Endothelial cell of umbilical vein (primary cell): Measurements from ENCODE around the gene TMEM222. TPM values are rescaled to one million over a fixed set of nuclear protein-coding genes. Genes with fewer than 3 reads are reported as not detected.

ENCODE experiments used
- BruUV-seq: library from RNA; stranded (reverse); fragments of 400-500 nt; replicated peaks from 2 replicates; lab custom pipeline; 2021; lab: Mats Ljungman, UMichigan
- CTCF ChIA-PET: fragments of 300-600, 350-600 bp; sonication (Branson Sonifier 250); formaldehyde crosslinking; loops from one replicate; lab custom pipeline; 2021; ENCODE audit warnings: antibody characterized with exemption, inconsistent platforms; lab: Charles Lee
- POLR2A ChIA-PET: fragments of 300-600, 350-600 bp; sonication (Branson Sonifier 250); formaldehyde crosslinking; loops from one replicate; lab custom pipeline; 2021; ENCODE audit warnings: antibody characterized with exemption, inconsistent platforms; lab: Charles Lee
- DNase-seq: peaks from one replicate; pipeline ENCODE4 v3.0.0-alpha.2; 2011; ENCODE audit warnings: low read depth, low spot score
- FAIRE-seq: peaks from 2 replicates; lab custom pipeline; 2011; peaks lifted over from hg19 to GRCh38; lab: Jason Lieb, UNC
- H2AFZ ChIP-seq: 2 replicates; pipeline ENCODE4 v1.6.0; 2012; ENCODE audit warnings: low read depth, low read length, control low read depth, inconsistent platforms
- H3K27ac ChIP-seq: 2 replicates; pipeline ENCODE4 v1.5.1; 2011; ENCODE audit warnings: low read depth, mild to moderate bottlenecking, control low read depth, low read length, moderate library complexity; ENCODE audit not compliant: insufficient read depth
- H3K27me3 ChIP-seq, 2 experiments: 2 replicates each; pipeline versions ENCODE4 v1.6.0 to v1.6.1; 2011; ENCODE audit warnings: low read length in 2 of 2, mixed read lengths in 1 of 2; ENCODE audit not compliant: control insufficient read depth in 2 of 2, insufficient read depth in 2 of 2
- H3K36me3 ChIP-seq, 2 experiments: 2 replicates in 1 of 2; 3 replicates in 1 of 2; pipeline ENCODE4 v1.5.1; 2011; ENCODE audit warnings: low read length in 2 of 2, mild to moderate bottlenecking in 1 of 2, moderate library complexity in 1 of 2; ENCODE audit not compliant: control insufficient read depth in 2 of 2, insufficient read depth in 2 of 2; ENCODE audit errors: extremely low read depth in 1 of 2
- H3K4me1 ChIP-seq: 3 replicates; pipeline ENCODE4 v1.5.1; 2011; ENCODE audit warnings: mild to moderate bottlenecking, low read length; ENCODE audit not compliant: control insufficient read depth, insufficient read depth; ENCODE audit errors: extremely low read depth
- H3K4me2 ChIP-seq: 2 replicates; pipeline ENCODE4 v1.6.1; 2011; ENCODE audit warnings: low read length, control low read depth, mixed read lengths; ENCODE audit not compliant: insufficient read depth
- H3K4me3 ChIP-seq, 3 experiments: fragments of 200-600 bp in 1 of 3; sonication (generic), shearing (Covaris generic) in 1 of 3; replicated peaks in 1 of 3; 2 replicates each; pipeline ENCODE4 v1.5.1; 2011 to 2016; ENCODE audit warnings: control low read depth in 3 of 3, low read length in 3 of 3, mild to moderate bottlenecking in 2 of 3, inconsistent platforms in 1 of 3, low read depth in 1 of 3, moderate library complexity in 1 of 3; ENCODE audit not compliant: insufficient read depth in 1 of 3
- H3K79me2 ChIP-seq: 2 replicates; pipeline ENCODE4 v1.6.0; 2012; ENCODE audit warnings: low read length, inconsistent platforms; ENCODE audit not compliant: control insufficient read depth, insufficient read depth
- H3K9ac ChIP-seq: replicated peaks from 2 replicates; pipeline ENCODE3; 2011; ENCODE audit warnings: low read length, control low read depth; ENCODE audit not compliant: insufficient read depth; ENCODE audit errors: extremely low read depth
- H3K9me1 ChIP-seq: replicated peaks from 3 replicates; pipeline ENCODE4 v1.6.0; 2011; ENCODE audit warnings: mild to moderate bottlenecking, low read length; ENCODE audit not compliant: control insufficient read depth, insufficient read depth; ENCODE audit errors: extremely low read depth
- H3K9me3 ChIP-seq: replicated peaks from 2 replicates; pipeline ENCODE4 v1.5.1; 2012; ENCODE audit warnings: low read length, inconsistent platforms; ENCODE audit not compliant: control insufficient read depth, insufficient read depth
- H4K20me1 ChIP-seq: replicated peaks from 2 replicates; pipeline ENCODE3; 2011; ENCODE audit warnings: mild to moderate bottlenecking, low read length; ENCODE audit not compliant: control insufficient read depth, insufficient read depth; ENCODE audit errors: extremely low read depth
- EZH2 ChIP-seq: IDR thresholded peaks from 2 replicates; pipeline ENCODE4 v1.6.1; 2012; ENCODE audit warnings: borderline replicate concordance, low read depth, mild to moderate bottlenecking, moderate library complexity, low read length, inconsistent platforms; ENCODE audit not compliant: severe bottlenecking
- FOS ChIP-seq: IDR thresholded peaks from 2 replicates; pipeline ENCODE4 v1.6.1; 2011; ENCODE audit warnings: mild to moderate bottlenecking, low read length, moderate library complexity, borderline replicate concordance; ENCODE audit not compliant: insufficient read depth
- GATA2 ChIP-seq: IDR thresholded peaks from 2 replicates; pipeline ENCODE4 v1.7.0; 2011; ENCODE audit warnings: low read depth, mild to moderate bottlenecking, moderate library complexity, mixed read lengths, low read length; ENCODE audit not compliant: insufficient read length, insufficient read depth
- JUN ChIP-seq: IDR thresholded peaks from 2 replicates; pipeline ENCODE4 v1.6.1; 2011; ENCODE audit warnings: borderline replicate concordance, low read depth; ENCODE audit not compliant: insufficient read length, insufficient read depth
- MYC ChIP-seq: IDR thresholded peaks from one replicate; pipeline ENCODE4 v1.6.1; 2011; ENCODE audit warnings: mild to moderate bottlenecking, low read depth, low read length
- POLR2A ChIP-seq: IDR thresholded peaks from 2 replicates; pipeline ENCODE4 v1.6.1; 2012; ENCODE audit warnings: low read depth, mild to moderate bottlenecking, control low read depth, low read length
- POLR2AphosphoS5 ChIP-seq: IDR thresholded peaks from 2 replicates; pipeline ENCODE4 v1.6.1; 2012; ENCODE audit warnings: low read depth, mild to moderate bottlenecking, control low read depth, low read length, moderate library complexity; ENCODE audit not compliant: insufficient read depth
- dilution Hi-C: fragments of 300-500 bp; cut with MboI; formaldehyde crosslinking; loops from one replicate; pipeline ENCODE4 v1.15.0; 2019; ENCODE audit warnings: low sequenced_read_pairs; ENCODE audit not compliant: extremely low pct_ligation_motif_present
- intact Hi-C: fragments of 100-400 bp; cut with micrococcal nuclease; formaldehyde crosslinking; loops from one replicate; pipeline ENCODE4 v1.10.0; 2022
- polyA plus RNA-seq, 4 experiments: library from polyadenylated mRNA; depleted of rRNA in 3 of 4; stranded (reverse) in 3 of 4; unstranded in 1 of 4; fragments of >200 nt; gene quantifications; 2 replicates each; pipeline versions ENCODE4 v1.2.1 to v1.2.3, GENCODE V29; 2011 to 2012; ENCODE audit warnings: missing spikeins in 1 of 4
- total RNA-seq: library from RNA; stranded (reverse); gene quantifications from 2 replicates; pipeline ENCODE4 v1.2.3, GENCODE V29; 2021
- TF ChIP-seq, protein P1 (sequence below), 2 donors: IDR thresholded peaks; 1 replicate in 1 of 2; 2 replicates in 1 of 2; pipeline ENCODE4 v1.5.1; 2011; ENCODE audit warnings: low read length in 2 of 2, mild to moderate bottlenecking in 2 of 2, moderate library complexity in 2 of 2, control low read depth in 1 of 2, inconsistent platforms in 1 of 2, low read depth in 1 of 2; ENCODE audit not compliant: insufficient read depth in 1 of 2; ENCODE audit errors: extremely low read depth in 1 of 2
- TF ChIP-seq, protein P2 (sequence below): IDR thresholded peaks from 2 replicates; pipeline ENCODE4 v1.6.1; 2011; ENCODE audit not compliant: insufficient read depth, insufficient read length

The TMEM222 gene
- total and polyA plus RNA-seq, 2 donors (not counting 3 experiments of a cell fraction or from before 2014, with no cell fraction given) = 45.8 to 76.1 TPM

DNA sequence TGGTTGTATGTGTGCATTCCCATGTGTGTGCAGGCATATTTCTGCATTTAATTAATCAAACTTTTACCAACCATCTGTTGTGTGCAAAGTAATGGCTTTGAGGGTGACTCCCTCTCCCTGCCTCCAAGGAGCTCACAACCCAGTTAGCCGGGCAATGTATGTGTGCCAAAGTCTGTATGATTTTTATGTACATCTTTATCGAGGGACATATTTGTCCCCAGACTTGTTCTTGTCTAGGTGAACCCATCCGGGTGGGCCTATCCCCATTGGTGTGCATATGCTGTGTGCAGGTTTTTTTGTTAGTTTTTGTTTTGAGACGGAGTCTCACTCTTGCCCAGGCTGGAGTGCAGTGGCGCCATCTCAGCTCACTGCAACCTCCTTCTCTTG is 21.7 kb downstream of the TMEM222 start:
- H4K20me1 ChIP-seq = no peaks in the 10 kb centered on the region
- ChIA-PET POLR2A (no interaction called here), CTCF (interaction anchor here (1.3 kb wide), 1 partner anchor 10 kb away, joined by 5 read pairs; no protein-coding TSS in a partner anchor)
- no peak for FAIRE-seq
- dilution Hi-C loops (no loop called here), intact Hi-C loops (no loop called here)
- H3K9me3 ChIP-seq = no peaks in the 10 kb centered on the region
- no peak overlapping the region for H3K4me3 ChIP-seq
- no peak overlapping the region for H3K9ac ChIP-seq
- H2AFZ ChIP-seq = no peak overlapping the region
- no peaks in the 10 kb centered on the region for H3K9me1 ChIP-seq
- no peaks in the 10 kb centered on the region for H3K27me3 ChIP-seq
- H3K36me3 ChIP-seq = no peaks in the 10 kb centered on the region
- H3K4me1 ChIP-seq = no peaks in the 10 kb centered on the region
- no peak for DNase-seq
- no TSS peak for BruUV-seq
- no peaks in the 10 kb centered on the region for H3K79me2 ChIP-seq
- no peak overlapping the region for H3K4me2 ChIP-seq
- H3K27ac ChIP-seq = no peak overlapping the region
- TF ChIP-seq, protein P1, sequence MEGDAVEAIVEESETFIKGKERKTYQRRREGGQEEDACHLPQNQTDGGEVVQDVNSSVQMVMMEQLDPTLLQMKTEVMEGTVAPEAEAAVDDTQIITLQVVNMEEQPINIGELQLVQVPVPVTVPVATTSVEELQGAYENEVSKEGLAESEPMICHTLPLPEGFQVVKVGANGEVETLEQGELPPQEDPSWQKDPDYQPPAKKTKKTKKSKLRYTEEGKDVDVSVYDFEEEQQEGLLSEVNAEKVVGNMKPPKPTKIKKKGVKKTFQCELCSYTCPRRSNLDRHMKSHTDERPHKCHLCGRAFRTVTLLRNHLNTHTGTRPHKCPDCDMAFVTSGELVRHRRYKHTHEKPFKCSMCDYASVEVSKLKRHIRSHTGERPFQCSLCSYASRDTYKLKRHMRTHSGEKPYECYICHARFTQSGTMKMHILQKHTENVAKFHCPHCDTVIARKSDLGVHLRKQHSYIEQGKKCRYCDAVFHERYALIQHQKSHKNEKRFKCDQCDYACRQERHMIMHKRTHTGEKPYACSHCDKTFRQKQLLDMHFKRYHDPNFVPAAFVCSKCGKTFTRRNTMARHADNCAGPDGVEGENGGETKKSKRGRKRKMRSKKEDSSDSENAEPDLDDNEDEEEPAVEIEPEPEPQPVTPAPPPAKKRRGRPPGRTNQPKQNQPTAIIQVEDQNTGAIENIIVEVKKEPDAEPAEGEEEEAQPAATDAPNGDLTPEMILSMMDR (IDR thresholded peaks at IDR 0.05; ENCODE audit: extremely low read depth in 1 of 2, insufficient read depth in 1 of 2, low read depth in 1 of 2, low read length in 2 of 2) = no peak
- TF ChIP-seq, protein P2, sequence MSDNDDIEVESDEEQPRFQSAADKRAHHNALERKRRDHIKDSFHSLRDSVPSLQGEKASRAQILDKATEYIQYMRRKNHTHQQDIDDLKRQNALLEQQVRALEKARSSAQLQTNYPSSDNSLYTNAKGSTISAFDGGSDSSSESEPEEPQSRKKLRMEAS = no peak
- TF ChIP-seq POLR2AphosphoS5 = no peak
- TF ChIP-seq POLR2A = no peak
- no peak for TF ChIP-seq EZH2
- TF ChIP-seq GATA2 = no peak
- TF ChIP-seq MYC = no peak
- no peak for TF ChIP-seq JUN
- TF ChIP-seq FOS = no peak
